DMS114 treated with DMSO at 0.1 percent for 48 hours (cell line): ENCODE results near the gene NUDT21.
"Not testable (repeated sequence)": the region's sequence is repeated elsewhere in the genome, so short reads cannot be mapped to it uniquely, and the experiment has no call there.

Experiments
- DNase-seq: peaks from one replicate; lab custom pipeline; 2025; ENCODE audit not compliant: unreplicated experiment; lab: John Stamatoyannopoulos, UW

NUDT21 gene

GRCh38 chr16:56380778-56381485 lies 70.2 kb downstream of the NUDT21 start:
- DNase-seq = not testable (repeated sequence)
